HL-60 (cell line): ENCODE data around the gene SMC6.

ENCODE experiments used
- CTCF ChIP-seq: IDR thresholded peaks from one replicate; pipeline ENCODE4 v1.5.1; 2011; ENCODE audit warnings: low read length, control low read depth, inconsistent platforms; ENCODE audit not compliant: insufficient read depth
- GABPA ChIP-seq: IDR thresholded peaks from 2 replicates; pipeline ENCODE4 v1.6.1; 2012; ENCODE audit warnings: low read depth
- POLR2AphosphoS5 ChIP-seq: IDR thresholded peaks from 2 replicates; pipeline ENCODE4 v1.6.1; 2012; ENCODE audit warnings: low read depth
- TF ChIP-seq, protein P1 (sequence below): IDR thresholded peaks from 2 replicates; pipeline ENCODE4 v1.6.1; 2012; ENCODE audit warnings: low read depth; ENCODE audit not compliant: insufficient replicate concordance

- no peak for TF ChIP-seq CTCF
- TF ChIP-seq POLR2AphosphoS5: no peak
- TF ChIP-seq, protein P1, sequence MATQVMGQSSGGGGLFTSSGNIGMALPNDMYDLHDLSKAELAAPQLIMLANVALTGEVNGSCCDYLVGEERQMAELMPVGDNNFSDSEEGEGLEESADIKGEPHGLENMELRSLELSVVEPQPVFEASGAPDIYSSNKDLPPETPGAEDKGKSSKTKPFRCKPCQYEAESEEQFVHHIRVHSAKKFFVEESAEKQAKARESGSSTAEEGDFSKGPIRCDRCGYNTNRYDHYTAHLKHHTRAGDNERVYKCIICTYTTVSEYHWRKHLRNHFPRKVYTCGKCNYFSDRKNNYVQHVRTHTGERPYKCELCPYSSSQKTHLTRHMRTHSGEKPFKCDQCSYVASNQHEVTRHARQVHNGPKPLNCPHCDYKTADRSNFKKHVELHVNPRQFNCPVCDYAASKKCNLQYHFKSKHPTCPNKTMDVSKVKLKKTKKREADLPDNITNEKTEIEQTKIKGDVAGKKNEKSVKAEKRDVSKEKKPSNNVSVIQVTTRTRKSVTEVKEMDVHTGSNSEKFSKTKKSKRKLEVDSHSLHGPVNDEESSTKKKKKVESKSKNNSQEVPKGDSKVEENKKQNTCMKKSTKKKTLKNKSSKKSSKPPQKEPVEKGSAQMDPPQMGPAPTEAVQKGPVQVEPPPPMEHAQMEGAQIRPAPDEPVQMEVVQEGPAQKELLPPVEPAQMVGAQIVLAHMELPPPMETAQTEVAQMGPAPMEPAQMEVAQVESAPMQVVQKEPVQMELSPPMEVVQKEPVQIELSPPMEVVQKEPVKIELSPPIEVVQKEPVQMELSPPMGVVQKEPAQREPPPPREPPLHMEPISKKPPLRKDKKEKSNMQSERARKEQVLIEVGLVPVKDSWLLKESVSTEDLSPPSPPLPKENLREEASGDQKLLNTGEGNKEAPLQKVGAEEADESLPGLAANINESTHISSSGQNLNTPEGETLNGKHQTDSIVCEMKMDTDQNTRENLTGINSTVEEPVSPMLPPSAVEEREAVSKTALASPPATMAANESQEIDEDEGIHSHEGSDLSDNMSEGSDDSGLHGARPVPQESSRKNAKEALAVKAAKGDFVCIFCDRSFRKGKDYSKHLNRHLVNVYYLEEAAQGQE: no peak
- TF ChIP-seq GABPA: no peak
Measured at GRCh38 chr2:17625446-17625845, 128.2 kb downstream of the SMC6 start.
